Measurements from ENCODE around the gene PTPRZ1. TPM values are rescaled to one million over a fixed set of nuclear protein-coding genes. Genes with fewer than 3 reads are reported as not detected.

The PTPRZ1 gene
- total RNA-seq, 4 donors from 2014 or later: 0.32 to 33.9 (median 11.8) TPM

DNA sequence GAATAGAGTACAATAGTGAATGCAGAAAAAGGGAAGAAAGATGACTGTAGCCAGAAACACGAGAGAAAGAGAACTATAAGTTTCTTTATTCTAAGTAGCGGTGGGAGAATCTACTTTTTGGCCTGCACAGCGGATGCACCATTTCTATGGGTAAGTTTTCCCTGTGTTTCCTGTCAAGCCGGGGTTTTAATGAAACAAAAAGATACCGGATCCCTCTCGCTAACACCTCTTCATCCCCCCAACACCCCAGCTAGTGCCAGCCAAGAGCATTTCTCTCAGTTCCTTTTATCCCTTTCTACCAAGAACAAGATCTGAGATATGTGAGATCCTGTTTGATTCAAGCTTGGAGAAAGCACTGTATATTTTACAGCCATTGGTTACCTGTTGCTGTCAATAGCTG is 14.7 kb downstream of the PTPRZ1 start:
- no peak for DNase-seq (ENCODE audit: low spot score)
- no peak for ATAC-seq (ENCODE audit: low FRiP score)
- TF ChIP-seq, protein P1, sequence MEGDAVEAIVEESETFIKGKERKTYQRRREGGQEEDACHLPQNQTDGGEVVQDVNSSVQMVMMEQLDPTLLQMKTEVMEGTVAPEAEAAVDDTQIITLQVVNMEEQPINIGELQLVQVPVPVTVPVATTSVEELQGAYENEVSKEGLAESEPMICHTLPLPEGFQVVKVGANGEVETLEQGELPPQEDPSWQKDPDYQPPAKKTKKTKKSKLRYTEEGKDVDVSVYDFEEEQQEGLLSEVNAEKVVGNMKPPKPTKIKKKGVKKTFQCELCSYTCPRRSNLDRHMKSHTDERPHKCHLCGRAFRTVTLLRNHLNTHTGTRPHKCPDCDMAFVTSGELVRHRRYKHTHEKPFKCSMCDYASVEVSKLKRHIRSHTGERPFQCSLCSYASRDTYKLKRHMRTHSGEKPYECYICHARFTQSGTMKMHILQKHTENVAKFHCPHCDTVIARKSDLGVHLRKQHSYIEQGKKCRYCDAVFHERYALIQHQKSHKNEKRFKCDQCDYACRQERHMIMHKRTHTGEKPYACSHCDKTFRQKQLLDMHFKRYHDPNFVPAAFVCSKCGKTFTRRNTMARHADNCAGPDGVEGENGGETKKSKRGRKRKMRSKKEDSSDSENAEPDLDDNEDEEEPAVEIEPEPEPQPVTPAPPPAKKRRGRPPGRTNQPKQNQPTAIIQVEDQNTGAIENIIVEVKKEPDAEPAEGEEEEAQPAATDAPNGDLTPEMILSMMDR (IDR thresholded peaks at IDR 0.05): no peak

DNA sequence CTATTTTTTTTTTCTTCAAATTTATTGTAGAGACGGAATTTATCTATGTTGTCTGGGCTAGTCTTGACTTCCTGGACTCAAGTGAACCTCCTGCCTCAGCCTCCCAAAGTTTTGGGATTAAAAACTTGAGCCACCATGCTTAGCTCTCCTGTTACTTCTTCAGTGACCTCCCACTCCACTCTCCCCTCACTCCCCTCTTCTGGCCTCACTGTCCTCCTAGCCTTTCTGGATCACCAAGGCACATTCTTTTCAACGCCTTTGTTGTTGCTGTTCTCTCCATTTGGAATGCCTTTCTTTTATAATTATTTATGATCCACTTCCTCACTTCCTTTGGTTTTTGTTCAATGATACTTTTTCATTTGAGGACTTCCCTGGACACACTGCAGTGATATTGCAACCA is 17.9 kb downstream of the PTPRZ1 start:
- no peak for ATAC-seq (ENCODE audit: low FRiP score)
- TF ChIP-seq, protein P1 (IDR thresholded peaks at IDR 0.05): no peak
- DNase-seq (ENCODE audit: low spot score): no peak

DNA sequence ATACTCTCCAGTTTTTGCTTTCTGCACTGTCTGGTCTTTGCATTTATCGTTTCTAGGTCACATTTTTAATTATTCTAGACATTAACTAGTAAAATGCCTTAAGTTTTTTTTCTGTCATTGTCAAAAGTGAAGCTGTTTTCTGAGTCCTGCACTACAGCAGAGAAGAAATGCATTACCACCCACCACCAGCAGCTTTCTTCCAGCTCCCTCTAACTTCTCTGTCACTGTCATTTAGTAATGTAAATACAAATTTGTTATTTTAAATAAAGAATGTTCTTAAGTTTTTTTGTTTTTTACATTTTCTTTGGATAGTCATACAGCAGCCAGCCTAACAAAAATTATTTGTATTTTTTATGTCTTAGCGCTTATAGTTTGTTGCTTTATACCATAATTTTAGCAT is 18.8 kb downstream of the PTPRZ1 start:
- ATAC-seq (ENCODE audit: low FRiP score) (no peak), DNase-seq (ENCODE audit: low spot score) (no peak)
- TF ChIP-seq, protein P1 (IDR thresholded peaks at IDR 0.05): no peak

- ATAC-seq (ENCODE audit: low FRiP score) (no peak), DNase-seq (ENCODE audit: low spot score) (no peak)
- TF ChIP-seq, protein P1 (IDR thresholded peaks at IDR 0.05): no peak
These were observed 28.1 kb downstream of the PTPRZ1 start for GRCh38 chr7:121901026-121901425.

DNA sequence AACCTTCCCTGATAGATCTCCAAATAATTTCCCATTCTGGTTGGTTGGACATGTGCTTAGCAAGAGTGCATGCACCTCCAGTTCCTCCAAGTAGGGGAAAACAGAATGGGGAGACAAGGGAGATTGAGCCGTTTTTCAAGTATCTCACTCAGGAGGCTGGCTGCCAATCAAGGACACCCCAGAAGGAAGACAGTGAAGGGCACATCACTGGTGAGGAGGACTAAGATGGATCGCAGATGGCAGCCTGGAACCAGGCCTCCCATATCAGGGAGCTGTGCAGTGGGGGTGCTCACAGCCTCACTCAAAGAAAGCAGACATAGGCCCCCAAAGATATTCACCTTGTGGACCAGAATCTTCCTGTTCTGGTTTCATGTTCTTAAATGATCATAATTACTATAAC is 31.2 kb downstream of the PTPRZ1 start:
- no peak for DNase-seq (ENCODE audit: low spot score)
- ATAC-seq (ENCODE audit: low FRiP score): no peak
- TF ChIP-seq, protein P1 (IDR thresholded peaks at IDR 0.05): no peak

DNA sequence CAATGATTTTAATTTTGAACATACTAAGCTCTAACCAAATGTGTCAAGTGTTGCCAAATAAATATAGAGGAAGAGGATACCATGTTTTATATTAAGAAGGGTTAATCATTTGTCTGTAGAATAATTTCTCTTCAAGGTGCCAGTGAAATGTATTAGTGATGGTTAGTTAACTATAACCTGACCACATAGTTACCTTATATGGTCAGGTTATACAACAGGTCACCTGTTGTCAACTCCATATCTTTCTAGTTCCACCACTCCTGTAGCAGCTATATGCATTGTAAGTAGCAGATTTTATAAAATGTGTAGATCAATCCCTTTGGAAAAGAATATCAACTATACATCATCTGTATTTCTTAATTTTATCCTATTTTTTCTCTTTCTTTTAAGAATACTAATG is 35.1 kb downstream of the PTPRZ1 start:
- TF ChIP-seq, protein P1 (IDR thresholded peaks at IDR 0.05): no peak
- ATAC-seq (ENCODE audit: low FRiP score) (no peak), DNase-seq (ENCODE audit: low spot score) (no peak)

- TF ChIP-seq, protein P1 (IDR thresholded peaks at IDR 0.05): no peak
- ATAC-seq (ENCODE audit: low FRiP score) (no peak), DNase-seq (ENCODE audit: low spot score) (no peak)
These were observed 36.9 kb downstream of the PTPRZ1 start for GRCh38 chr7:121909716-121910345.

Data from omental fat pad (tissue), 4 donors.